NT2/D1 (cell line): ENCODE measurements around the gene AHCYL2.

Experiments used
- DNase-seq: peaks from one replicate; pipeline ENCODE4 v3.0.0-alpha.2; 2011; ENCODE audit warnings: low read depth, low spot score
- H3K27me3 ChIP-seq: 2 replicates; pipeline ENCODE4 v1.6.0; 2011; ENCODE audit warnings: mild to moderate bottlenecking; ENCODE audit not compliant: insufficient read length, insufficient read depth
- H3K36me3 ChIP-seq: 2 replicates; pipeline ENCODE4 v1.6.1; 2011; ENCODE audit warnings: mild to moderate bottlenecking, low read length, mixed read lengths; ENCODE audit not compliant: insufficient read depth, insufficient read length
- H3K4me1 ChIP-seq: 2 replicates; pipeline ENCODE4 v1.5.1; 2011; ENCODE audit not compliant: insufficient read depth, insufficient read length
- H3K4me3 ChIP-seq: 2 replicates; pipeline ENCODE4 v1.5.1; 2011; ENCODE audit warnings: low read depth; ENCODE audit not compliant: insufficient read length
- H3K9ac ChIP-seq: 2 replicates; pipeline ENCODE4 v1.6.0; 2011; ENCODE audit warnings: low read depth; ENCODE audit not compliant: insufficient read length
- H3K9me3 ChIP-seq: 2 replicates; pipeline ENCODE4 v1.5.1; 2011; ENCODE audit warnings: mild to moderate bottlenecking, low read length; ENCODE audit not compliant: insufficient read depth
- SUZ12 ChIP-seq: IDR thresholded peaks from 2 replicates; pipeline ENCODE4 v1.6.1; 2011; ENCODE audit not compliant: insufficient read length, insufficient read depth; ENCODE audit errors: extremely low read depth
- YY1 ChIP-seq: IDR thresholded peaks from 2 replicates; pipeline ENCODE4 v1.6.1; 2011; ENCODE audit not compliant: insufficient read length, insufficient read depth
- ZNF274 ChIP-seq: IDR thresholded peaks from 2 replicates; pipeline ENCODE4 v1.6.1; 2011; ENCODE audit warnings: mild to moderate bottlenecking, low read depth, low read length

AHCYL2 gene

GRCh38 chr7:129334473-129334872 lies 109.6 kb downstream of the AHCYL2 start:
- Histone ChIP-seq H3K9ac (no peak overlapping the region), H3K9me3 (no peaks in the 10 kb centered on the region), H3K27me3 (no peaks in the 10 kb centered on the region), H3K36me3 (no peaks in the 10 kb centered on the region), H3K4me3 (no peak overlapping the region), H3K4me1 (no peaks in the 10 kb centered on the region)
- DNase-seq: no peak
- TF ChIP-seq SUZ12 (no peak), ZNF274 (no peak), YY1 (no peak)

- no peak for DNase-seq
- Histone ChIP-seq H3K4me3 (no peak overlapping the region), H3K9me3 (no peaks in the 10 kb centered on the region), H3K36me3 (no peaks in the 10 kb centered on the region), H3K4me1 (no peaks in the 10 kb centered on the region), H3K27me3 (no peaks in the 10 kb centered on the region), H3K9ac (no peak overlapping the region)
- no peak for TF ChIP-seq SUZ12
- TF ChIP-seq ZNF274: no peak
- TF ChIP-seq YY1: no peak
Measured at GRCh38 chr7:129338450-129338849, 113.6 kb downstream of the AHCYL2 start.

- no peaks in the 10 kb centered on the region for H3K36me3 ChIP-seq
- H3K9ac ChIP-seq: no peak overlapping the region
- TF ChIP-seq SUZ12 (no peak), ZNF274 (no peak), YY1 (no peak)
- DNase-seq: no peak
- no peak overlapping the region for H3K4me3 ChIP-seq
- H3K27me3 ChIP-seq: no peaks in the 10 kb centered on the region
- H3K4me1 ChIP-seq: no peaks in the 10 kb centered on the region
- H3K9me3 ChIP-seq: no peaks in the 10 kb centered on the region
Measured at GRCh38 chr7:129341212-129341611, 116.4 kb downstream of the AHCYL2 start.

- DNase-seq: no peak
- no peaks in the 10 kb centered on the region for H3K4me1 ChIP-seq
Measured at GRCh38 chr7:129341816-129342806, 117.3 kb downstream of the AHCYL2 start.

GRCh38 chr7:129343099-129343700 lies 118.4 kb downstream of the AHCYL2 start:
- H3K4me3 ChIP-seq: no peak overlapping the region
- no peaks in the 10 kb centered on the region for H3K4me1 ChIP-seq
- TF ChIP-seq SUZ12 (no peak), YY1 (no peak), ZNF274 (no peak)
- no peaks in the 10 kb centered on the region for H3K36me3 ChIP-seq
- no peak for DNase-seq
- no peaks in the 10 kb centered on the region for H3K9me3 ChIP-seq
- no peak overlapping the region for H3K9ac ChIP-seq
- no peaks in the 10 kb centered on the region for H3K27me3 ChIP-seq

More at GRCh38 chr7:129341816-129342806, 117.3 kb downstream of the AHCYL2 start:
- Histone ChIP-seq H3K36me3 (no peaks in the 10 kb centered on the region), H3K4me3 (no peak overlapping the region), H3K9ac (no peak overlapping the region), H3K9me3 (no peaks in the 10 kb centered on the region), H3K27me3 (no peaks in the 10 kb centered on the region)
- no peak for TF ChIP-seq ZNF274
- no peak for TF ChIP-seq YY1
- no peak for TF ChIP-seq SUZ12

GRCh38 chr7:129347330-129347729 lies 122.5 kb downstream of the AHCYL2 start:
- TF ChIP-seq SUZ12 (no peak), YY1 (no peak), ZNF274 (no peak)
- Histone ChIP-seq H3K9me3 (no peaks in the 10 kb centered on the region), H3K9ac (no peak overlapping the region), H3K27me3 (no peaks in the 10 kb centered on the region), H3K4me3 (no peak overlapping the region), H3K4me1 (no peaks in the 10 kb centered on the region), H3K36me3 (no peaks in the 10 kb centered on the region)
- DNase-seq: no peak
